AG10803 (cell line): ENCODE measurements around the gene VOPP1.

Experiments used
- DNase-seq: peaks from one replicate; pipeline ENCODE4 v3.0.0; 2010; ENCODE audit warnings: low read depth
- H3K4me3 ChIP-seq: 2 replicates; pipeline ENCODE4 v1.5.1; 2011; ENCODE audit warnings: mild to moderate bottlenecking, low read length, control low read depth
- CTCF ChIP-seq: conservative IDR thresholded peaks from 2 replicates; pipeline ENCODE4 v1.5.1; 2011; ENCODE audit warnings: mild to moderate bottlenecking, low read length, control low read depth, inconsistent platforms

Gene VOPP1

GRCh38 chr7:55494951-55495350, 77.4 kb downstream of the VOPP1 start:
- TF ChIP-seq CTCF = no peak
- H3K4me3 ChIP-seq = no peak overlapping the region
- no peak for DNase-seq

DNA sequence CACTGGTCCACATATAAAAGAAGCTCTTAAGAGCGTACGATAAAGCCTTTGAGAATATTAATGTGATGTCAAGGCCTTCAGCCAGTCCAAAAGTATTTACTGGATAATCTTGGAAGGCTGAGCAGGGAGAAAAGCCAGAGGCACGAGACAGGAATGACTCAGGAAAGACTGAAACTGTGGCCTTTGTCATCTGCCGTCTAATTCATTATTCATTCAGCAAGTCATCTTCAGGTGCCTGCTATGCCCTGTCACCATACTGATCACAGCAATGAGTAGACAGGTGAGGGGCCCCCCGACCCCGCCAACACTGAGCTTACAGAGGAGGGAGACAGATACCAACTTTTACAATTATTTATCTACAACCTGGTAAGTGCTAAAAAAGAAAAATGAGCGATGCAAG, 78.9 kb downstream of the VOPP1 start:
- H3K4me3 ChIP-seq = no peak overlapping the region
- no peak for DNase-seq
- no peak for TF ChIP-seq CTCF

- no peak for DNase-seq
- H3K4me3 ChIP-seq = no peak overlapping the region
- TF ChIP-seq CTCF = no peak
These were observed 81.0 kb downstream of the VOPP1 start for GRCh38 chr7:55491346-55491745.

GRCh38 chr7:55490099-55490498, 82.2 kb downstream of the VOPP1 start:
- H3K4me3 ChIP-seq = no peak overlapping the region
- no peak for DNase-seq
- TF ChIP-seq CTCF = no peak

- no peak for TF ChIP-seq CTCF
- H3K4me3 ChIP-seq = no peak overlapping the region
- no peak for DNase-seq
These were observed 82.8 kb downstream of the VOPP1 start for GRCh38 chr7:55489552-55489951.

DNA sequence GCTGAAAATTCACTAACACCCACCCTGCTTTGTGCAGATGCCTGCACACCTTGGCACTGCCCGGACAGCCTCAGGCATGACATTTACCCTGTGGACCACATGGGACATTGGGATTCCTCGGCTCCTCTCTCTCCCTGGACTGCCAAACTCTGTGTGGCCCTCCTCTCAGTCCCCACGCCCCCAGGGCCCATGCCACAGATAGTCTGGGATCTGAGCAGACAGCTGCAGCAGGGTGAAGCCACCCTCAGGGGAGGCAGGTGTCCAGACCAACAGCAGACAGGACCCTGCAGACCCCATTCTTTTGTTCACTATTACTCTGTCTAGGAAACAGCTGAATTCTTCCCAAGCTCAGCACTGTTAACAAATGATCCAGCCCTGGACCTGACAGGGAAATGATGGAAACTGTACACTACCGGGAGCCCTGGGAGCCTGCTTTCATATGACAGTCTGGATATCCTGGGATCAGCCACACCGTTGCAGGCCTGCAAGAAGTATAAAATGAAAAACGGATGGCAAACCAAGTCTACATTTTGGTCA, 83.4 kb downstream of the VOPP1 start:
- no peak for TF ChIP-seq CTCF
- no peak overlapping the region for H3K4me3 ChIP-seq
- no peak for DNase-seq

DNA sequence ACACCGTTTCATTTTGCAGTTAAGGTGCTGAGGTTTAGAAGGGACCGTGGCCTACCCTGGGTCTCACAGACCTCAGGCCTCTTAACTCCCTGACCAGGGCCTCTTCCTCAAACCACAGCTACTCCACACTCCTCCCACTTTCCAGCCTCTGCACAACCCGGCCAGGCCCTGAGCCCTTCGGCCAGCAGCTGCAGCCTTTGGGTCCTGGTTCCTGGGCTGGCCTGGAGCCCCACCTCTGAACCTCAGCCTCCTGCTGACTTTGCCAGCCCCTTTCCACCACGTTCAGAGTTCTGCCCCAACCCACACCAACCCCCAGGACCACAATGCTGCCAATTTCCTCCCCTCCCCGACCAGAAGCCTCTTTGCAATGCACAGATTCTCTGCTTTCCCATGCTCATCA, 84.1 kb downstream of the VOPP1 start:
- no peak for DNase-seq
- no peak for TF ChIP-seq CTCF
- H3K4me3 ChIP-seq = no peak overlapping the region
